ENCODE measurements around the gene KRT82.

GRCh38 chr12:52377266-52377665 lies 28.9 kb downstream of the KRT82 start:
- TF ChIP-seq CTCF (IDR thresholded peaks at IDR 0.05) = no peak
- no peak for TF ChIP-seq POLR2A (IDR thresholded peaks at IDR 0.05)

All from thyroid gland (tissue), 4 donors.